CD4-positive, alpha-beta memory T cell (primary cell): ENCODE data around the gene PTPRD. TPM values are rescaled to one million over a fixed set of nuclear protein-coding genes. Genes with fewer than 3 reads are reported as not detected.

Source experiments
- CTCF ChIA-PET: fragments of 350-600 bp; sonication (Branson Sonifier 250); formaldehyde crosslinking; loops from one replicate; lab custom pipeline; 2021; ENCODE audit warnings: inconsistent platforms; ENCODE audit not compliant: partially characterized antibody; lab: Charles Lee
- POLR2A ChIA-PET: fragments of 350-600 bp; sonication (Branson Sonifier 250); formaldehyde crosslinking; loops from one replicate; lab custom pipeline; 2021; ENCODE audit not compliant: partially characterized antibody; lab: Charles Lee
- DNase-seq, 5 donors: peaks; one replicate each; pipeline versions ENCODE4 v3.0.0 to v3.0.0-alpha.2; 2020 to 2022; ENCODE audit warnings: mixed read lengths in 1 of 5
- H3K27ac ChIP-seq: one replicate; pipeline ENCODE4 v1.7.0; 2013; ENCODE audit warnings: low read depth, low read length
- H3K27me3 ChIP-seq: 2 replicates; pipeline ENCODE4 v1.7.0; 2013; ENCODE audit warnings: mild to moderate bottlenecking, low read length, moderate library complexity; ENCODE audit not compliant: insufficient read depth
- H3K36me3 ChIP-seq: 2 replicates; pipeline ENCODE4 v1.7.0; 2013; ENCODE audit warnings: mild to moderate bottlenecking, low read length, moderate library complexity; ENCODE audit not compliant: insufficient read depth
- H3K4me1 ChIP-seq: 2 replicates; pipeline ENCODE4 v1.7.0; 2013; ENCODE audit warnings: mild to moderate bottlenecking, low read length, moderate library complexity; ENCODE audit not compliant: insufficient read depth
- H3K4me3 ChIP-seq, 2 donors: one replicate each; pipeline ENCODE4 v1.7.0; 2013; ENCODE audit warnings: low read length in 2 of 2, mild to moderate bottlenecking in 1 of 2
- H3K9me3 ChIP-seq, 2 donors: one replicate each; pipeline ENCODE4 v1.7.0; 2013; ENCODE audit warnings: low read length in 2 of 2, control low read depth in 1 of 2; ENCODE audit not compliant: control insufficient read depth in 1 of 2
- H3K27ac Mint-ChIP-seq, 7 donors: one replicate each; pipeline ENCODE4 v1.8.0; 2020 to 2021; ENCODE audit warnings: mixed read lengths in 7 of 7, mild to moderate bottlenecking in 6 of 7, inconsistent platforms in 3 of 7, moderate library complexity in 3 of 7
- H3K27me3 Mint-ChIP-seq, 2 donors: one replicate each; pipeline ENCODE4 v1.8.0; 2020 to 2021; ENCODE audit warnings: mixed read lengths in 2 of 2
- H3K36me3 Mint-ChIP-seq, 2 donors: one replicate each; pipeline ENCODE4 v1.8.0; 2020 to 2021; ENCODE audit warnings: mixed read lengths in 2 of 2, inconsistent platforms in 1 of 2, mild to moderate bottlenecking in 1 of 2
- H3K4me1 Mint-ChIP-seq, 4 donors: one replicate each; pipeline ENCODE4 v1.8.0; 2020 to 2021; ENCODE audit warnings: mixed read lengths in 4 of 4, mild to moderate bottlenecking in 1 of 4
- H3K4me3 Mint-ChIP-seq, 8 donors: one replicate each; pipeline ENCODE4 v1.8.0; 2020 to 2021; ENCODE audit warnings: mixed read lengths in 8 of 8, mild to moderate bottlenecking in 7 of 8, moderate library complexity in 6 of 8, inconsistent platforms in 3 of 8
- H3K9me3 Mint-ChIP-seq, 8 donors: one replicate each; pipeline ENCODE4 v1.8.0; 2020 to 2021; ENCODE audit warnings: mixed read lengths in 8 of 8, mild to moderate bottlenecking in 5 of 8, inconsistent platforms in 3 of 8, moderate library complexity in 1 of 8
- intact Hi-C: fragments of 100-400 bp; cut with micrococcal nuclease; formaldehyde crosslinking; loops from one replicate; pipeline ENCODE4 v1.15.1; 2023
- polyA plus RNA-seq, 2 donors: library from polyadenylated mRNA; unstranded; fragments of 300-500 nt; fragmentation: Illumina TruSeq; gene quantifications; one replicate each; pipeline ENCODE4 v1.2.3, GENCODE V29; 2021
- total RNA-seq, 2 experiments: library from RNA; stranded (reverse); gene quantifications; one replicate each; pipeline ENCODE4 v1.2.3, GENCODE V29; 2021

Gene PTPRD
- total and polyA plus RNA-seq, 4 experiments from 2014 or later: not detected

GRCh38 chr9:9963841-9964240, 649.0 kb downstream of the PTPRD start:
- no peaks in the 10 kb centered on the region for H3K27me3 ChIP-seq
- POLR2A ChIA-PET: no interaction called here

GRCh38 chr9:9961934-9962333, 650.9 kb downstream of the PTPRD start:
- H3K27ac ChIP-seq: no peak overlapping the region
- no peak overlapping the region for H3K27ac Mint-ChIP-seq
- ChIA-PET CTCF (interaction anchor here (1.0 kb wide), 1 partner anchor 19 kb away, joined by 3 read pairs; no protein-coding TSS in a partner anchor), POLR2A (no interaction called here)
- no peaks in the 10 kb centered on the region for H3K9me3 ChIP-seq
- H3K27me3 ChIP-seq: no peaks in the 10 kb centered on the region
- H3K9me3 Mint-ChIP-seq: peaks cover 0 to 9% (median 3%) of the 10 kb centered on the region in 8 donors
- intact Hi-C loops: no loop called here
- no peak overlapping the region for H3K4me3 Mint-ChIP-seq
- H3K4me1 ChIP-seq: no peaks in the 10 kb centered on the region
- no peaks in the 10 kb centered on the region for H3K4me1 Mint-ChIP-seq
- no peaks in the 10 kb centered on the region for H3K36me3 ChIP-seq
- no peaks in the 10 kb centered on the region for H3K36me3 Mint-ChIP-seq
- no peak for DNase-seq
- H3K4me3 ChIP-seq: no peak overlapping the region
- no peaks in the 10 kb centered on the region for H3K27me3 Mint-ChIP-seq

More at GRCh38 chr9:9963841-9964240, 649.0 kb downstream of the PTPRD start:
- H3K4me1 Mint-ChIP-seq: no peaks in the 10 kb centered on the region
- H3K36me3 ChIP-seq: no peaks in the 10 kb centered on the region
- no peak overlapping the region for H3K4me3 ChIP-seq
- no peaks in the 10 kb centered on the region for H3K4me1 ChIP-seq
- H3K4me3 Mint-ChIP-seq: no peak overlapping the region
- no peaks in the 10 kb centered on the region for H3K9me3 ChIP-seq
- no peaks in the 10 kb centered on the region for H3K27me3 Mint-ChIP-seq
- H3K9me3 Mint-ChIP-seq: peaks cover 0 to 9% (median 2%) of the 10 kb centered on the region in 8 donors
- no peak overlapping the region for H3K27ac ChIP-seq
- intact Hi-C loops: no loop called here
- no peak for DNase-seq
- CTCF ChIA-PET: no interaction called here
- H3K36me3 Mint-ChIP-seq: no peaks in the 10 kb centered on the region
- H3K27ac Mint-ChIP-seq: no peak overlapping the region

GRCh38 chr9:9961487-9961886, 651.3 kb downstream of the PTPRD start:
- H3K4me1 Mint-ChIP-seq: no peaks in the 10 kb centered on the region
- intact Hi-C loops: no loop called here
- peaks cover 0 to 8% (median 3%) of the 10 kb centered on the region in 8 donors for H3K9me3 Mint-ChIP-seq
- Histone ChIP-seq H3K4me3 (no peak overlapping the region), H3K27me3 (no peaks in the 10 kb centered on the region), H3K4me1 (no peaks in the 10 kb centered on the region), H3K27ac (no peak overlapping the region), H3K9me3 (no peaks in the 10 kb centered on the region), H3K36me3 (no peaks in the 10 kb centered on the region)
- no peak overlapping the region for H3K4me3 Mint-ChIP-seq
- no peak for DNase-seq
- H3K27me3 Mint-ChIP-seq: no peaks in the 10 kb centered on the region
- no peaks in the 10 kb centered on the region for H3K36me3 Mint-ChIP-seq
- ChIA-PET POLR2A (no interaction called here), CTCF (no interaction called here)
- no peak overlapping the region for H3K27ac Mint-ChIP-seq

- Histone ChIP-seq H3K36me3 (no peaks in the 10 kb centered on the region), H3K4me3 (no peak overlapping the region), H3K4me1 (no peaks in the 10 kb centered on the region), H3K27me3 (no peaks in the 10 kb centered on the region), H3K27ac (no peak overlapping the region), H3K9me3 (peaks cover 0 to 3% of the 10 kb centered on the region in 2 donors)
- Mint-ChIP-seq H3K4me1 (no peaks in the 10 kb centered on the region), H3K4me3 (no peak overlapping the region), H3K36me3 (no peaks in the 10 kb centered on the region), H3K27ac (no peak overlapping the region), H3K9me3 (peaks cover 0 to 4% (median under 1%) of the 10 kb centered on the region in 8 donors), H3K27me3 (no peaks in the 10 kb centered on the region)
- intact Hi-C loops: no loop called here
- no peak for DNase-seq
- ChIA-PET POLR2A (no interaction called here), CTCF (no interaction called here)
These were observed 661.1 kb downstream of the PTPRD start for GRCh38 chr9:9951556-9952160.

- Mint-ChIP-seq H3K36me3 (no peaks in the 10 kb centered on the region), H3K9me3 (peaks cover 0 to 4% (median under 1%) of the 10 kb centered on the region in 8 donors), H3K4me1 (no peaks in the 10 kb centered on the region), H3K27ac (no peak overlapping the region), H3K27me3 (no peaks in the 10 kb centered on the region), H3K4me3 (no peak overlapping the region)
- no peak for DNase-seq
- H3K27ac ChIP-seq: no peak overlapping the region
- ChIA-PET CTCF (no interaction called here), POLR2A (no interaction called here)
- peaks cover 0 to 3% of the 10 kb centered on the region in 2 donors for H3K9me3 ChIP-seq
- H3K27me3 ChIP-seq: no peaks in the 10 kb centered on the region
- H3K4me3 ChIP-seq: no peak overlapping the region
- H3K36me3 ChIP-seq: no peaks in the 10 kb centered on the region
- intact Hi-C loops: no loop called here
- H3K4me1 ChIP-seq: no peaks in the 10 kb centered on the region
These were observed 662.0 kb downstream of the PTPRD start for GRCh38 chr9:9950813-9951212.

GRCh38 chr9:9949978-9950377, 662.8 kb downstream of the PTPRD start:
- no peaks in the 10 kb centered on the region for H3K27me3 Mint-ChIP-seq
- POLR2A ChIA-PET: no interaction called here
- Histone ChIP-seq H3K27me3 (no peaks in the 10 kb centered on the region), H3K27ac (no peak overlapping the region), H3K36me3 (no peaks in the 10 kb centered on the region), H3K9me3 (peaks cover 0 to 3% of the 10 kb centered on the region in 2 donors), H3K4me3 (no peak overlapping the region), H3K4me1 (no peaks in the 10 kb centered on the region)
- no peaks in the 10 kb centered on the region for H3K36me3 Mint-ChIP-seq
- H3K4me1 Mint-ChIP-seq: no peaks in the 10 kb centered on the region
- DNase-seq: no peak
- H3K27ac Mint-ChIP-seq: no peak overlapping the region
- H3K4me3 Mint-ChIP-seq: no peak overlapping the region
- peaks cover 0 to 4% (median under 1%) of the 10 kb centered on the region in 8 donors for H3K9me3 Mint-ChIP-seq
- intact Hi-C loops: no loop called here
- CTCF ChIA-PET: no interaction called here

GRCh38 chr9:9949368-9949767, 663.4 kb downstream of the PTPRD start:
- no peaks in the 10 kb centered on the region for H3K36me3 Mint-ChIP-seq
- intact Hi-C loops: no loop called here
- Histone ChIP-seq H3K27ac (no peak overlapping the region), H3K4me3 (no peak overlapping the region), H3K36me3 (no peaks in the 10 kb centered on the region), H3K9me3 (peaks cover 0 to 3% of the 10 kb centered on the region in 2 donors), H3K4me1 (no peaks in the 10 kb centered on the region), H3K27me3 (no peaks in the 10 kb centered on the region)
- H3K4me3 Mint-ChIP-seq: no peak overlapping the region
- no peaks in the 10 kb centered on the region for H3K4me1 Mint-ChIP-seq
- H3K27ac Mint-ChIP-seq: no peak overlapping the region
- no peaks in the 10 kb centered on the region for H3K27me3 Mint-ChIP-seq
- POLR2A ChIA-PET: no interaction called here
- DNase-seq: no peak
- CTCF ChIA-PET: no interaction called here
- peaks cover 0 to 4% (median 0%) of the 10 kb centered on the region in 8 donors for H3K9me3 Mint-ChIP-seq
